HG02870 (cell line): ENCODE results near the gene MAD2L1.

ENCODE experiments used
- ATAC-seq: cut with Tn5 transposase; IDR thresholded peaks from one replicate; pipeline ENCODE4 v1.9.1; 2021; ENCODE audit warnings: mild to moderate bottlenecking, moderate library complexity; ENCODE audit not compliant: unreplicated experiment

The MAD2L1 gene

GRCh38 chr4:120059036-120059435 lies 7.6 kb downstream of the MAD2L1 start:
- no peak for ATAC-seq

DNA sequence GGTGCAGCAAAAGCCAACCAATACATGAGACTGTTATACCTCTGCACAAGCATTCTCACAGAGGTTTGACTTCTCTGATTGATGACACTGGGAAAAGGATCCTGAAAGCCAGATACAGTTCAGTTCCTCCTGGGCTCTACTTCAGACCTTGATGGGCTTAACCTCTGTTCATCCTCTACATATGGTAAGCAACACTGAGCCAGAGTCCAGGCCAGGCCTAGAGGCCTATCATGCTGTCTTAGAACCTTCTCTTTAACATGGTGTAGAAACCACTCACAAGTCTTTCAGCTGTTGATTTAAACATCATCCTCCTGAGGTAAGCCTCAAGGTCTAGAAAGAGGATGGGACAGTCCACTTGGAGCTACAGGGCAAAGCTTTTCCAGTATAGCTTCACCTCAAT lies 9.2 kb downstream of the MAD2L1 start:
- ATAC-seq: no peak

DNA sequence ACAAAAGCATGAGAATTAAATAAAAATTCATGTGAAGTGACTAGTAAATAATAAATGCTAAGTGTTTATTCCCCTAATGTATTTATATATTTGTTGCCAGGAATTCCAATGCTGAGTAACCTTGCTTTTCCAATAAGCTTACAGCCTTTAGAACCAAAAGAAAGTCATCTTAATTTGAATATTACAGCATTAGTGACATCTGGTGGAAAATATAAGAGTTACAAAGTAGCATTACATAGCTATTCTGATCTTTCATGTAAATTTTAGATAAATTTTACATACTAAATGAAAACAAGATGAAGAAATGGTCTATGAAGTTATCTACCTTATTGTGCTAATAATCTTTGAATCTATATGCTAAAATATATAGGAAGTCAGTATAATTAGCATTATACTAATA lies 10.4 kb downstream of the MAD2L1 start:
- no peak for ATAC-seq

GRCh38 chr4:120055795-120056194 lies 10.9 kb downstream of the MAD2L1 start:
- ATAC-seq: no peak

GRCh38 chr4:120055162-120055561 lies 11.5 kb downstream of the MAD2L1 start:
- ATAC-seq: no peak

DNA sequence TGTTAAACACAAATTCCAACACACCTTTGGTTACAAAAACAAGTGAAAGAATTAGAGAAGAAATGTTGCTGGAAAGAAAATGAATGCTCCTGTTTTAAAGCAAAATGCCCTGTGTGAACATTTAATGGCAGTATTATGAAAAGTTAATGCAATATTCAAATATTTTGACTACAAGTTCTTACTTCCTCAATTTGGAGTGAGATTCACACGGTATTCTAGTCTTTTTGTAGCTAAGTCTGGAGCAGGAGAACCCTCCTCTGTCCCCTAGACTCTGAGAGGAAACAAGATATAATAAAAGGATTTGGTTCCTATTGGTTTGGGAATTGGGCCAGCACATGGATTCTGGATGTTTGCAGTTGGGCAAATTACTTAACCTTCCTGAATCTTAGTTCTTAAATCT lies 12.7 kb downstream of the MAD2L1 start:
- peak; percentile 54 for ATAC-seq

DNA sequence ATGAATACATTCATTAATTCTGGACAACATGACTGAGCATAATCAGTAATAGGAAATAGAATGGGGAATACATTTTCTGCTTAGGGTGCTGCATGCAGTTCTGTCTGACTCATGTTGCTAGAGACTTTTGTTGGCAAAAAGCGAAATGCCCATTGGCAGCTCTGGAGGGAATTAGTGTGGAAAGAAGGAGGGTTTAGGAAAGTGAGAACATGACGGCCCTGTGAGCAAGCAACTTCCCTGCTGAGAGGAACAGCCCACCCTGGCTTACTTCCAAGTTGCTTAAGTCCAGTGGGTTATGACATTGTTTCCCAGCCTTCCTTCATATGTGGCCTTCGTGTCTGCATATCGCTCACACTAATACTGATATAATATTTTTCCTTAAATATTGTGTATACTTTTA lies 13.8 kb downstream of the MAD2L1 start:
- no peak for ATAC-seq

DNA sequence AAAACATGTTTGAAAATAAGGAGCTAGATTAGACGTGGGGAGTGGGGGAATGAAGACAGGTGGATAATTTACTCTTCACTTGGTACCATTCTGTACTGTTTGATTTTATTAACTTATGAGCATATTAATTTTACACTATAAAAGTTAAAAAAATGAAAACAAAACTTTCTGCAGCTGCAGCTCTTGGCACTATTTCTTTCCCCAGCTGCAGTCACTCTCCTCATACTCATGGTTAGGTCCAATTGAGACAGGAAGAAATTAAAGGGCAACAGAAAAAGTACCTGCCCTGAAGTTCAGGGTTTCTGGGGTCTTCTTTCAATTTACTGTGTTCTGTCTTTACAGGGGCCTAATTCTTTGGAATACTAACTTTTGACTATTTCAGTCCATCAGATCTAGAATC lies 15.4 kb downstream of the MAD2L1 start:
- no peak for ATAC-seq

GRCh38 chr4:120049732-120050494 lies 16.7 kb downstream of the MAD2L1 start:
- ATAC-seq: peak; percentile 81

DNA sequence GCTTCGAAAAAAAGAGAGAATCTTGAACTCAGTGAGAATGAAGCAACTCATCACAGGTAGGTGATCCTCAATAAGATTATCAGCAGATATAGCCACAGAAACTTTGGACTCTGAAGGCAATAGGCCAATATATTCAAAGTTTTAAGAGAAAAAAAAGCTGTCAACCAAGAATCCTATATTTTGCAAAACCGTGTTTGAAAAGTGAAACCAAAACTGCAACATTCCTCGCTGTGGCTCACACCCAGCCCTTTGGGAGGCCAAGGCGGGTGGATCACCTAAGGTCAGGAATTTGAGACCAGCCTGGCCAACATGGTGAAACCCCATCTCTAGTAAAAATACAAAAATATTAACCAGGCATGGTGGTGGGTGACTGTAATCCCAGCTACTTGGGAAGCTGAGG lies 22.8 kb downstream of the MAD2L1 start:
- no peak for ATAC-seq

- no peak for ATAC-seq
These were observed 29.2 kb downstream of the MAD2L1 start for GRCh38 chr4:120037411-120037810.

DNA sequence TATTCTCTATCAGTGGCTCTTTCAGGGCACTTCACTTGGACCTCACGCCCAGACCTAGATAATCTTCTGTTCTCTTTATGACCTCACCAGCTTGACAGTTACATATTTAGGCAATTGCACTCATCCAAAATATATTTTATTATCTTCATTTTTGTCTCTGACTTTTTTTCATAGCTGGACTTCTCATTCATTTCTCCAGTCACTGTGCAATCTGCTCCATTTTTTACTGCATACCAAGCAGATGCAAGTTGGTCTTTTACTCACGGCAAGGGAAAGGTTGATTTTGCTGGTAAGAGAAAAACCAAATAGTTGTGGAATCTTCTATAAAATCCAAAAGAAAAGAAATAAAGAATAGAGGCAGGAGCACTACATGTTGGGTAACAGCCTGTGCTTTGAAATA lies 31.7 kb downstream of the MAD2L1 start:
- no peak for ATAC-seq

DNA sequence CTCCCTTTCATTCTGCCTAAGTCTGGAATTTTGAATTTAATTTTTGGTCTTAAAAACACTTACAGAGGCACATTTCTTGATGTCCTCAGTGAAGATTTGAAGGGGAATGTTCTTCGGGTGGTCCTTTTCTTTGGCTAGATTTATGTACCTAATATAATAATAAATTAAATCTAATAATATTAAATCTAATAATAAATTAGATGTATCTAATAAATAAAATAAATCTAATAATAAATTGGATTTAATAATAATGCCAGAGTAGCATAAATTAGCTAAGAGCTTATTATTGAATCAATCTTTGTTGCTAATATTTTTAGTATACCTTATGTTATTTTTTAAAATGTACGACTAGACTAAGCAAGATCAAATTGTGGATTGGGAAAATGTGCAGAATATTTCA lies 39.8 kb downstream of the MAD2L1 start:
- no peak for ATAC-seq

DNA sequence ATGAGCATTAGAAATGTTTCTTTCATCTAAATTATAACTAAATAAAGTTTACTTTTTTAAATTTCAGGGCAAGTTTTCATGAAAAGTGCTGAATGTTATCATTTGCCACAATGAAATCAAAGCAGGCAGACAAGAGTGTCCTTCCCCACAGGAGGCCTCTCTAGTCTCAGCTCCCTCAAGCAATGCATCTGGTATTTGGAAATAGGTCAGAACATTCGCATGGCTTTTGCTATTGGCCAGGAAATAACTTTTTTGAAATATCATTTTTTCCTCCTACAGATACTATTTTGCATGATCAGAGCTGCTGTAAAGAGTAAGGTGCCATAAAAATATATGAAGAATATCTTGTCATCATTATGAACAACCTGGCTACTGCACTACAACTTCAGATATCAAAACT lies 41.1 kb downstream of the MAD2L1 start:
- ATAC-seq: no peak

GRCh38 chr4:120018786-120019185 lies 47.9 kb downstream of the MAD2L1 start:
- no peak for ATAC-seq

DNA sequence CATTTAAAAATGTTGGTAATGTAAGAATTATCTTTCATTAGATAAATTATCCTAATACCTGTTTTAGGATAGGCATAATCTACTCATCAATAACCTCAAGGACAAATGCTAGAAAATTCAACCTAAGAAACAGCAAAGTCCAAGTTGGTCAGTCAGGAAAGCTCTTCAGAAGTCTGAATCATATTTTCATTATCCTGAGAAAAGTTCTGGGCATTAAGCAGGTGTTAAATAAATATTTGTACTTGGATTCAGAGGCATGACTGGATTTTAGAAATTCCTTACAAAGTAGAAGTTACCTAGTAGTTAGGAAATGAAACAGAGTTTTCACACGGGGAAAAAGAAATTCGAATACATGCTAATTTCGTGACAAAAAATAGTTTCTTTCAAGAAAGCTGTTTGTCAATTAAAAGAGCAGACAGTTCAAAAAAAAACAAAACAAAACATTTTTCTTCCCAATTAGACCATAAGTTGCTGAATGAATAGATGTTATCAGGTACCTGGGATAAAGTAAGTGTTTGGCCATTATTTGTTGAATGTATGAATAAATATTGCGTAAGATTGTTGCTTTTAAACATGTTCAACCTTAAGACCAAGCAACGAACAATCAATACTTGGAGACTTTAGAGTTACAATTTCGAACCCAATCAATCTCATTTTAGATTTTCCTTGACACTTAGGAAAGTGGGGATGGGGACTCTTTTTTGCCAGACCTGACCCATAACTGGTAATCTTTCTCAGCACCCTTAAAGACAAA lies 48.5 kb downstream of the MAD2L1 start:
- no peak for ATAC-seq

- no peak for ATAC-seq
These were observed 54.9 kb downstream of the MAD2L1 start for GRCh38 chr4:120011725-120012124.

DNA sequence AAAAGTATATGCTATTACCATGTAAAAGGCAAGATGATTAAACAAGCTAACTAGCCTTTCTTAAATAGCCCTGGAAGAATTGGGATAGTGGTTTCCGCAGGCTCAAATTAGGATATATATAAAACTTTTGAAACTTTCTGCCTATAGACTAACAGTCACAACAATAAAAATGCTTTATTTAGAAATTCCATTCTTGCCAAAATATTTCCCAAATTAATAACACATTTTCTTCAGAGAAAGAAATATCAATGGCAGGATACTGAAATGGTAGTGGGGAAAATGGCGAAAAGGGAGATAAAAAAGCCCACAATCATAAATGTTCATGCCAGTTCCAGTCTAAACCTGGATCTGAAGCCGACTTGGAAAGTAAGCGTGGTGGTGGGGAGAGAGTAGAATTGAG lies 56.0 kb downstream of the MAD2L1 start:
- no peak for ATAC-seq

DNA sequence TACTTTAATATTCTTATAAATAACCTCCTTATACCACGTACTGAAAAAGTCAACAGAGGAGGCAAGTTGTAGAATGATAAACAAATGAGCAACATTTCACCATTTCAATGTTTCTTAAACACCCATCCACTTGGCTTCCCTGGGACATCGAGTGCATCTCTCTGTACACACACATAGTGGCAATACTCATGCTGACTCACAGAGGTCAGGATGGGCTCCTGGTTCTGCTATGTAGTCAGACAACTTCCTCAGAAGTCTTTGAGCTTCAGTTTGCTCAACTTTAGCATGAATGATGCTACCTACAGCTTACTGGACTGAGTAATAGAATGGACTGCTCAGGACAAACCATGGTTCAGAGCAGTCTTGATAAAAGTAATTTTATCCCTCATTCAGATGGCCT lies 56.9 kb downstream of the MAD2L1 start:
- ATAC-seq: no peak

DNA sequence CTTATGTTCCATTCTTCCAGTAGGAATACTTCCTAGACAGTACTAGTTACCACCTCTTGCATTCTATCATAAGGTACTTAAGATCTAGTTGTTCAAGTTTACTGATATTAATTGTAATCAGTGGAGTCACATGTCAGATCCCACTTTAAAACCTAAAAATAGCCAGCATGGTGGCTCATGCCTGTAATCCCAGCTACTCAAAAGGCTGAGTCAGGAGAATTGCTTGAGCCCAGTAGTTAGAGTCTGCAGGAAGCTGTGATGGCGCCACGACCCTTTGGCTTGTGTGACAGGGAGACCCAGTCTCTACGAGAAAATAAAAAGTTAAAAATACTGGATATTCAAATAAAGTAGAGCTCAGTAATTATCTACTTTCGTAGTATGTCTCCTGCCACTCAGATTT lies 57.7 kb downstream of the MAD2L1 start:
- no peak for ATAC-seq

DNA sequence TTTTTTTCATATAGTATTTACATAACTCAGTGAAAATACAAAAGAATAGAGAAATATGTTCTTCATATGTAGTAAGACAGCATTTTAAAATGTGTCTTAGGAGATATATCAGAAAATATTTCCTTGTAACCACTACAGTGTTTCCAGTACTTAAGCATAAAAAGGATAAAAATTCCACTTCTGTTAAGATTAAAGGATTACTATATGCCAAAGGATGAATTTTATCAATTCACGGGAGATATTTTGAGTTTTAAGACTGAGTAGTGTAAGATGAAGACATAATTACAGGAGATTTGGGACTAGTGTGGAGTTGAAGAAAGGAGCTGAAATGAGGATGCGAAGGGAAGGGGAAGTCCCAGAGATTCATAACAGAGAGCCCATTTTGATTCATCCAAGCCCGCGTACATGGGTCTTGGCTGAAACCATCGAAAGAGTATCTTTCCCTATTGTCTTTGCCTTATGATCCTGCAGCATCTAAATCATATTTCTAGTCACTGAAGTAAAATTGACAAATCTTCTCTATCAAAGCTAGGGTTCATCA lies 58.7 kb downstream of the MAD2L1 start:
- no peak for ATAC-seq

DNA sequence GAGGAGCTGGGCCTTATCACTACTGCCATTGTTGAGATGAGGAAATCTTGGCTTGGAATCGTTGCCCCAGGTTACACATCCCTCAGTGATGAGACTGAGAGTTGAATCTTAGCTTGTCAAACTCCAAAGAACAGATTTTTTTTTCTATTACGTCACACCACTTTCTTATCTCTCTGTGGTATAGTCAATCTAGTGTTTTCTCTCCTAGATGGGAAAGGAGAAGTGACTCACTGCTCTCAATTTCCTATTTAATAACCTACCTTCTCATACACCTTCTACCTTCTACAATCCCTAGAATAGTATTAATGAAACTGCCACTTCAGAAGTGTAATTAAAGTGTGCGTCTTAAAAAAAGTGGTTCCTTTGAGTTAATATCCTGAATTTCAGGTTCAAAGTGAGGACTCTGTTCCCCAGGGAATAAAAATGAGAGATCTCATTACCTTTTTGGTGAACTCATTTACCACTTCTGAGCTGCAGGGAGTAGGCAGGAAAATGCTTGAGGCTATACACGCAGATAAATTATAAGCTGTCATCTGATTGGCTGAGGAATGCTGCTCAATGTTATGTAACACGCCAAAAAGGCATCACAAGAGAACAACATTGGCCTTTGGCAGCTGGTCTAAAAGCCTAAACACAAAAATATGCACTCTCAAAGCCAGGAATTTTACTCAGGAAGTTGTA lies 59.3 kb downstream of the MAD2L1 start:
- no peak for ATAC-seq
